ENCODE data around the gene CAMK1D. TPM values are rescaled to one million over a fixed set of nuclear protein-coding genes. Genes with fewer than 3 reads are reported as not detected.

The CAMK1D gene
- total RNA-seq, 1 experiment from 2014 or later = 6.3 TPM

GRCh38 chr10:12592967-12593366 is 243.6 kb downstream of the CAMK1D start:
- Histone ChIP-seq H4K8ac (replicated peaks; ENCODE audit: insufficient read length, low read depth, low read length) (no peak overlapping the region), H2AFZ (ENCODE audit: low read length) (no peak overlapping the region), H3K27ac (ENCODE audit: insufficient read length, low read depth, low read length) (no peak overlapping the region), H3K18ac (ENCODE audit: insufficient read length, low read depth, low read length) (no peak overlapping the region), H2BK15ac (ENCODE audit: low read depth, low read length) (no peak overlapping the region), H3K4ac (ENCODE audit: low read depth, low read length) (no peak overlapping the region), H3K79me1 (ENCODE audit: insufficient read depth, low read depth, low read length, poor library complexity, severe bottlenecking) (no peaks in the 10 kb centered on the region), H3K4me2 (ENCODE audit: insufficient read depth, insufficient read length, low read length) (no peak overlapping the region), H3K79me2 (ENCODE audit: insufficient read depth, low read length) (no peaks in the 10 kb centered on the region), H2BK5ac (ENCODE audit: insufficient read length, low read length) (no peak overlapping the region), H2BK20ac (ENCODE audit: low read depth, low read length, poor library complexity, severe bottlenecking) (no peak overlapping the region), H3K4me1 (ENCODE audit: insufficient read depth, low read length) (no peaks in the 10 kb centered on the region), H3K9ac (ENCODE audit: extremely low read depth, insufficient read length, low read length) (no peak overlapping the region), H4K5ac (ENCODE audit: insufficient read length, low read depth, low read length) (no peak overlapping the region), H2BK120ac (ENCODE audit: low read depth, low read length, poor library complexity, severe bottlenecking) (no peak overlapping the region), H3K23me2 (ENCODE audit: insufficient read length, low read depth, low read length, poor library complexity, severe bottlenecking) (no peaks in the 10 kb centered on the region), H3K23ac (ENCODE audit: insufficient read length, low read depth, low read length) (no peak overlapping the region), H3T11ph (ENCODE audit: low read length) (no peak overlapping the region), H3K9me3 (ENCODE audit: control insufficient read depth, low read depth, low read length) (no peaks in the 10 kb centered on the region), H3K56ac (ENCODE audit: insufficient read length, low read depth, low read length) (no peak overlapping the region), H4K91ac (ENCODE audit: insufficient read length, low read depth, low read length) (no peak overlapping the region), H4K20me1 (ENCODE audit: control insufficient read depth, insufficient read depth, insufficient read length) (no peaks in the 10 kb centered on the region), H2BK12ac (ENCODE audit: insufficient read length, low read depth, low read length) (no peak overlapping the region), H3K27me3 (ENCODE audit: insufficient read depth, low read length) (no peaks in the 10 kb centered on the region), H2AK5ac (ENCODE audit: insufficient read length, low read length) (no peak overlapping the region), H3K14ac (ENCODE audit: insufficient read depth, low read length) (no peak overlapping the region)
- Mint-ChIP-seq H3K4me3 (no peak overlapping the region), H3K27ac (no peak overlapping the region), H3K9me3 (peaks cover 9% of the 10 kb centered on the region in 2 experiments), H3K36me3 (ENCODE audit: insufficient read depth in 1 of 3, low read depth in 3 of 3) (peaks cover 5 to 15% (median 7%) of the 10 kb centered on the region in 3 experiments; a peak in 5 of 7 replicates), H3K27me3 (ENCODE audit: low read depth) (no peaks in the 10 kb centered on the region), H3K4me1 (peaks cover under 1 to 3% of the 10 kb centered on the region in 2 experiments; a peak in 3 of 4 replicates)
- TF ChIP-seq CTCF (conservative IDR thresholded peaks at IDR 0.05) = no peak
- no peak for DNase-seq
- WGBS (ENCODE audit: extremely low coverage, insufficient read length, low lambda C conversion rate) = no CpG with 5 or more reads among the region's 5 CpGs

All from H9 (cell line).